ENCODE results near the gene TBXA2R. TPM values are rescaled to one million over a fixed set of nuclear protein-coding genes. Genes with fewer than 3 reads are reported as not detected.

Gene TBXA2R
- total RNA-seq, 2 experiments from 2014 or later: 0.20 to 0.23 TPM

GRCh38 chr19:3550947-3551791 lies 55.5 kb downstream of the TBXA2R start:
- Mint-ChIP-seq H3K36me3 (ENCODE audit: low read depth) (peaks cover 4% of the 10 kb centered on the region), H3K4me1 (peaks cover 33% of the 10 kb centered on the region), H3K9me3 (no peaks in the 10 kb centered on the region), H3K4me3 (no peak overlapping the region), H3K27ac (no peak overlapping the region), H3K27me3 (no peaks in the 10 kb centered on the region)
- CTCF ChIA-PET: interaction anchor here (0.9 kb wide), 1 partner anchor 10 kb away, joined by 4 read pairs; no protein-coding TSS in a partner anchor
- no peak for DNase-seq
- POLR2A ChIA-PET: no interaction called here

- H3K4me1 Mint-ChIP-seq: peaks cover 23% of the 10 kb centered on the region
- ChIA-PET CTCF (interaction anchor here (0.6 to 0.7 kb wide), 2 partner anchors 335 to 1403 kb away, joined by 3 to 5 read pairs; no protein-coding TSS in a partner anchor), POLR2A (interaction anchor here (5.2 kb wide), 1 partner anchor 6 kb away, joined by 42 read pairs; the partner anchor contains the start of gene MFSD12)
- no peak overlapping the region for H3K4me3 Mint-ChIP-seq
- H3K27me3 Mint-ChIP-seq: no peaks in the 10 kb centered on the region
- no peak for DNase-seq
- no peaks in the 10 kb centered on the region for H3K9me3 Mint-ChIP-seq
- no peak overlapping the region for H3K27ac Mint-ChIP-seq
- H3K36me3 Mint-ChIP-seq (ENCODE audit: low read depth): peaks cover 9% of the 10 kb centered on the region
Observed at GRCh38 chr19:3549816-3550215, 56.9 kb downstream of the TBXA2R start.

- Mint-ChIP-seq H3K4me1 (peaks cover 16% of the 10 kb centered on the region), H3K36me3 (ENCODE audit: low read depth) (peaks cover 6% of the 10 kb centered on the region), H3K4me3 (no peak overlapping the region), H3K9me3 (no peaks in the 10 kb centered on the region), H3K27me3 (no peaks in the 10 kb centered on the region), H3K27ac (no peak overlapping the region)
- CTCF ChIA-PET: interaction anchor here (0.6 to 1.5 kb wide), 2 partner anchors 63 to 79 kb away, joined by 3 to 4 read pairs; no protein-coding TSS in a partner anchor
- POLR2A ChIA-PET: interaction anchor here (1.0 to 5.2 kb wide), 2 partner anchors 8 to 25 kb away, joined by 3 to 42 read pairs; partner anchors contain the start of gene MFSD12
- DNase-seq: no peak
Observed at GRCh38 chr19:3548606-3549005, 58.1 kb downstream of the TBXA2R start.

- no peaks in the 10 kb centered on the region for H3K27me3 Mint-ChIP-seq
- POLR2A ChIA-PET: interaction anchor here (1.0 to 5.2 kb wide), 2 partner anchors 8 to 26 kb away, joined by 3 to 42 read pairs; partner anchors contain the start of gene MFSD12
- no peak overlapping the region for H3K27ac Mint-ChIP-seq
- H3K4me1 Mint-ChIP-seq: peaks cover 12% of the 10 kb centered on the region
- no peak for DNase-seq
- CTCF ChIA-PET: interaction anchor here (1.5 kb wide), 1 partner anchor 80 kb away, joined by 4 read pairs; no protein-coding TSS in a partner anchor
- H3K4me3 Mint-ChIP-seq: no peak overlapping the region
- no peaks in the 10 kb centered on the region for H3K9me3 Mint-ChIP-seq
- H3K36me3 Mint-ChIP-seq (ENCODE audit: low read depth): peaks cover 6% of the 10 kb centered on the region
Observed at GRCh38 chr19:3547767-3548282, 58.9 kb downstream of the TBXA2R start.

- POLR2A ChIA-PET: interaction anchor here (5.2 kb wide), 1 partner anchor 9 kb away, joined by 42 read pairs; the partner anchor contains the start of gene MFSD12
- no peaks in the 10 kb centered on the region for H3K27me3 Mint-ChIP-seq
Observed at GRCh38 chr19:3547301-3547731, 59.4 kb downstream of the TBXA2R start.

GRCh38 chr19:3546119-3546518 lies 60.6 kb downstream of the TBXA2R start:
- Mint-ChIP-seq H3K27ac (no peak overlapping the region), H3K4me3 (no peak overlapping the region), H3K9me3 (no peaks in the 10 kb centered on the region), H3K36me3 (ENCODE audit: low read depth) (peaks cover 6% of the 10 kb centered on the region), H3K27me3 (no peaks in the 10 kb centered on the region), H3K4me1 (peaks cover 3% of the 10 kb centered on the region)
- DNase-seq: no peak
- ChIA-PET POLR2A (interaction anchor here (5.2 kb wide), 1 partner anchor 10 kb away, joined by 42 read pairs; the partner anchor contains the start of gene MFSD12), CTCF (interaction anchor here (1.2 to 3.5 kb wide), 2 partner anchors 10 to 29 kb away, joined by 4 to 40 read pairs; partner anchors contain the start of gene MFSD12)

More at GRCh38 chr19:3547301-3547731, 59.4 kb downstream of the TBXA2R start:
- Mint-ChIP-seq H3K36me3 (ENCODE audit: low read depth) (peaks cover 6% of the 10 kb centered on the region), H3K27ac (no peak overlapping the region), H3K4me1 (peaks cover 9% of the 10 kb centered on the region), H3K9me3 (no peaks in the 10 kb centered on the region), H3K4me3 (no peak overlapping the region)
- CTCF ChIA-PET: interaction anchor here (0.6 to 3.5 kb wide), 3 partner anchors 9 to 80 kb away, joined by 3 to 40 read pairs (median 4); partner anchors contain the start of gene MFSD12
- DNase-seq: peak; percentile 44

GRCh38 chr19:3545669-3546034 lies 61.0 kb downstream of the TBXA2R start:
- no peak for DNase-seq
- Mint-ChIP-seq H3K27me3 (no peaks in the 10 kb centered on the region), H3K4me1 (peaks cover 3% of the 10 kb centered on the region), H3K27ac (no peak overlapping the region), H3K36me3 (ENCODE audit: low read depth) (peaks cover 6% of the 10 kb centered on the region), H3K9me3 (no peaks in the 10 kb centered on the region), H3K4me3 (no peak overlapping the region)
- CTCF ChIA-PET: interaction anchor here (0.8 to 3.5 kb wide), 4 partner anchors 11 to 48 kb away, joined by 3 to 40 read pairs (median 4); partner anchors contain the start of gene MFSD12
- POLR2A ChIA-PET: interaction anchor here (0.6 to 5.2 kb wide), 3 partner anchors 11 to 191 kb away, joined by 3 to 42 read pairs (median 3); partner anchors contain the start of gene MFSD12

- no peak overlapping the region for H3K4me3 Mint-ChIP-seq
- peak; percentile 81 for DNase-seq
- H3K4me1 Mint-ChIP-seq: peaks cover 3% of the 10 kb centered on the region
- ChIA-PET POLR2A (interaction anchor here (0.6 to 5.2 kb wide), 4 partner anchors 11 to 190 kb away, joined by 3 to 42 read pairs (median 4); partner anchors contain the start of gene MFSD12), CTCF (interaction anchor here (0.8 to 3.5 kb wide), 4 partner anchors 11 to 49 kb away, joined by 3 to 40 read pairs (median 4); partner anchors contain the start of gene MFSD12)
- no peaks in the 10 kb centered on the region for H3K9me3 Mint-ChIP-seq
- no peaks in the 10 kb centered on the region for H3K27me3 Mint-ChIP-seq
- H3K36me3 Mint-ChIP-seq (ENCODE audit: low read depth): peaks cover 7% of the 10 kb centered on the region
- no peak overlapping the region for H3K27ac Mint-ChIP-seq
Observed at GRCh38 chr19:3544742-3545668, 61.7 kb downstream of the TBXA2R start.

Other genes with a start within 250 kb of the TBXA2R start
- 10 to 100 TPM; 12.6 to 13.1 TPM for gene NFIC, start 240.3 kb downstream of the TBXA2R start, total RNA-seq
- not detected for gene SMIM24, start 126.3 kb downstream of the TBXA2R start, total RNA-seq
- not detected for gene SMIM44, start 123.4 kb downstream of the TBXA2R start, total RNA-seq
- gene DOHH, start 106.2 kb downstream of the TBXA2R start, total RNA-seq: 10 to 100 TPM; 11.1 to 11.8 TPM
- 10 to 100 TPM; 72.2 to 75.6 TPM for gene FZR1, start 100.6 kb downstream of the TBXA2R start, total RNA-seq
- gene TEKTIP1, start 67.7 kb downstream of the TBXA2R start, total RNA-seq: 1 to 10 TPM; 4.3 to 6.6 TPM
- 10 to 100 TPM; 51.4 to 55.1 TPM for gene MFSD12, start 49.3 kb downstream of the TBXA2R start, total RNA-seq
- 10 to 100 TPM; 52.9 to 53.4 TPM for gene HMG20B, start 33.9 kb downstream of the TBXA2R start, total RNA-seq
- under 1 TPM; 0.15 to 0.20 TPM for gene GIPC3, start 21.4 kb downstream of the TBXA2R start, total RNA-seq
- 10 to 100 TPM; 20.5 to 21.6 TPM for gene CACTIN, start 19.9 kb upstream of the TBXA2R start, total RNA-seq
- gene PIP5K1C, start 93.6 kb upstream of the TBXA2R start, total RNA-seq: 10 to 100 TPM; 18.3 to 19.6 TPM
- 1 to 10 TPM; 1.4 to 1.7 TPM for gene TJP3, start 101.5 kb upstream of the TBXA2R start, total RNA-seq
- gene APBA3, start 154.8 kb upstream of the TBXA2R start, total RNA-seq: 10 to 100 TPM; 55.8 to 64.7 TPM
- 10 to 100 TPM; 71.5 to 75.8 TPM for gene MRPL54, start 155.8 kb upstream of the TBXA2R start, total RNA-seq
- gene RAX2, start 165.4 kb upstream of the TBXA2R start, total RNA-seq: not detected
- gene MATK, start 179.5 kb upstream of the TBXA2R start, total RNA-seq: 10 to 100 TPM; 13.9 to 15.9 TPM